ENCODE data around the gene BEST1. TPM values are rescaled to one million over a fixed set of nuclear protein-coding genes. Genes with fewer than 3 reads are reported as not detected.

Gene BEST1
- total and polyA plus RNA-seq, 2 donors (not counting 1 experiment from before 2014, with no cell fraction given), result 2.5 to 15.2 TPM

- no peaks in the 10 kb centered on the region for H3K79me2 ChIP-seq (ENCODE audit: control insufficient read depth, insufficient read depth, low read length)
- H3K4me1 ChIP-seq (ENCODE audit: control insufficient read depth, extremely low read depth, insufficient read depth, low read length), result no peaks in the 10 kb centered on the region
- no peak for DNase-seq (ENCODE audit: low read depth in 2 of 2)
- H3K9ac ChIP-seq (ENCODE audit: insufficient read depth, low read length), result no peak overlapping the region
- no peaks in the 10 kb centered on the region for H3K27me3 ChIP-seq (ENCODE audit: control insufficient read depth, insufficient read depth, low read length)
- no peaks in the 10 kb centered on the region for H3K9me3 ChIP-seq (ENCODE audit: control insufficient read depth, insufficient read depth, low read depth, low read length)
- TF ChIP-seq CTCF (conservative IDR thresholded peaks at IDR 0.05 in 1 of 2, IDR thresholded peaks at IDR 0.05 in 1 of 2; ENCODE audit: low read depth in 1 of 2, low read length in 2 of 2), result no peak
- no peak for TF ChIP-seq EZH2 (IDR thresholded peaks at IDR 0.05; ENCODE audit: low read length, missing control alignments)
- H4K20me1 ChIP-seq (ENCODE audit: control insufficient read depth, extremely low read depth, insufficient read depth, low read length), result no peaks in the 10 kb centered on the region
- no peaks in the 10 kb centered on the region for H3K36me3 ChIP-seq (ENCODE audit: control insufficient read depth, insufficient read depth, low read length)
- no peak overlapping the region for H3K4me2 ChIP-seq (ENCODE audit: extremely low read depth, insufficient read depth, low read length)
- no peak overlapping the region for H3K27ac ChIP-seq (ENCODE audit: insufficient read depth, low read length)
- no peak overlapping the region for H2AFZ ChIP-seq (ENCODE audit: low read length)
- H3K4me3 ChIP-seq (replicated peaks in 1 of 4; ENCODE audit: control extremely low read depth in 1 of 4, insufficient read depth in 1 of 4, low read depth in 3 of 4, low read length in 4 of 4), result no peak overlapping the region
These were observed 37.0 kb upstream of the BEST1 start for GRCh38 chr11:61912991-61913698.

- H3K36me3 ChIP-seq (ENCODE audit: control insufficient read depth, insufficient read depth, low read length), result no peaks in the 10 kb centered on the region
These were observed 36.3 kb upstream of the BEST1 start for GRCh38 chr11:61913699-61914395.

More at GRCh38 chr11:61913699-61914395, 36.3 kb upstream of the BEST1 start:
- Histone ChIP-seq H3K79me2 (ENCODE audit: control insufficient read depth, insufficient read depth, low read length) (no peaks in the 10 kb centered on the region), H3K4me2 (ENCODE audit: extremely low read depth, insufficient read depth, low read length) (no peak overlapping the region), H3K9me3 (ENCODE audit: control insufficient read depth, insufficient read depth, low read depth, low read length) (no peaks in the 10 kb centered on the region), H3K27ac (ENCODE audit: insufficient read depth, low read length) (no peak overlapping the region), H3K27me3 (ENCODE audit: control insufficient read depth, insufficient read depth, low read length) (no peaks in the 10 kb centered on the region), H3K9ac (ENCODE audit: insufficient read depth, low read length) (no peak overlapping the region), H3K4me1 (ENCODE audit: control insufficient read depth, extremely low read depth, insufficient read depth, low read length) (peaks cover 3% of the 10 kb centered on the region), H2AFZ (ENCODE audit: low read length) (no peak overlapping the region), H4K20me1 (ENCODE audit: control insufficient read depth, extremely low read depth, insufficient read depth, low read length) (no peaks in the 10 kb centered on the region), H3K4me3 (replicated peaks in 1 of 4; ENCODE audit: control extremely low read depth in 1 of 4, insufficient read depth in 1 of 4, low read depth in 3 of 4, low read length in 4 of 4) (no peak overlapping the region)
- no peak for DNase-seq (ENCODE audit: low read depth in 2 of 2)
- TF ChIP-seq EZH2 (IDR thresholded peaks at IDR 0.05; ENCODE audit: low read length, missing control alignments) (no peak), CTCF (conservative IDR thresholded peaks at IDR 0.05 in 1 of 2, IDR thresholded peaks at IDR 0.05 in 1 of 2; ENCODE audit: low read depth in 1 of 2, low read length in 2 of 2) (no peak)
